ENCODE results near the gene ZNF580. TPM values are rescaled to one million over a fixed set of nuclear protein-coding genes. Genes with fewer than 3 reads are reported as not detected.
A peak's percentile ranks its signal among the peaks of the same experiment; 100 is the strongest.

Gene ZNF580
- total and polyA plus RNA-seq, 10 of the 15 experiments (the other 5 are each of a cell fraction or from before 2014, with no cell fraction given), result 2.3 to 31.8 (median 10.0) TPM

DNA sequence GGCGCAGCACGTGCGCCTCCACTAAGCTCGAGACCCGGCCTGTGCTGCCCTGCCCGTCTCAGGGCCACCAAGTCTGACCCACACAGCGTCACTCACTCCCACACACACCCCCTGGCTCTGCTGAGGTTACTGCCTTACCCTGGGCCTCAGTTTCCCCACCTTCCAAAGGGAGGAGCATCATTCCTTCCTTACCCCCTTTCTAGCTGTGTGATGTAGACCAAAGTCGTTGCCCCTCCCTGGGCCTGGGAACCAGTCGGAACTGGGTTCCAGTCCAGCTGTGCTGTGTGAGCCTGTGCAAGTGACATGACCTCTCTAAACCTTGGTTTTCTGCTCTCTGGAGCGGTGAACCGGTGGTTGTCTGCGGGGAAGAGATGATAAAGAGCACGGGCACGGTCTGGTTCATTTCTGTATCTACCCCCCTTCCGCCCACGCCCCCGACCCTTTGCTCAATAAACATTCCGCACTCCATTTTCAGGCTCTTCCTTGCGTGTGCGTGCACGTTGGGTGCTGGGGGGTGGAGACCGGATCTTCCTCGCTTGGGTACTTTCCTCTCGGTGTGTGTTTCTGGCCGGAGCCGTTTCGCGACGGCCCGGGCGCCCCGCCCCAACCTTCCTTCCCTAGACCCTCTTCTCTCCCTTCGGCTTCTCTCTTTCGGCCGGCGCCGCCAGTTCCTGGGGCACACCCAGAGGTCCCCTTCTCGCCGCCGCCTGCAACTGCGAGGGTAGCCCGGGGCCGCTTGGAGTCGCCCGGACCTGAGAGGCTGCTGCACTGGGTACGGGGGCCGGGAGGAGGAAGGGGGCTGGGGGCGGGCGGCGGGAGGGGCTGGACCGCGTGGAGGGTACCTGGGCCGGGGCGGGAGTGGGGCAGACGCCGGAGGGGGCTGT lies 2.4 kb downstream of the ZNF580 start, which contains the start of gene ZNF581 (continued):
- TF ChIP-seq MYC (IDR thresholded peaks at IDR 0.05; ENCODE audit: insufficient read depth, insufficient read length, insufficient replicate concordance, low read length, severe bottlenecking) (peak; percentile 1), SMAD5 (IDR thresholded peaks at IDR 0.05; ENCODE audit: low read depth) (no peak), PRDM15 (CRISPR knock-in tag; IDR thresholded peaks at IDR 0.05) (no peak), FOS (IDR thresholded peaks at IDR 0.05; ENCODE audit: borderline replicate concordance, extremely low read depth, insufficient read length) (no peak), ZNF217 (IDR thresholded peaks at IDR 0.05) (no peak), RBBP5 (conservative IDR thresholded peaks at IDR 0.05) (no peak), MTA3 (IDR thresholded peaks at IDR 0.05; ENCODE audit: borderline replicate concordance, low read length) (no peak), POLR2A (IDR thresholded peaks at IDR 0.05; ENCODE audit: low read depth, low read length) (peak; percentile 84), RAD21 (IDR thresholded peaks at IDR 0.05; ENCODE audit: insufficient read depth, low read depth, low read length) (no peak), ZNF207 (IDR thresholded peaks at IDR 0.05; ENCODE audit: borderline replicate concordance) (peak; percentile 78; the same call in 1 of the 2 replicates), CHD4 (IDR thresholded peaks at IDR 0.05) (no peak), TBL1XR1 (IDR thresholded peaks at IDR 0.05; ENCODE audit: low read depth, low read length) (peak; percentile 68; the same call in 1 of the 2 replicates), ATF7 (IDR thresholded peaks at IDR 0.05; ENCODE audit: low read depth) (peak; percentile 45), EP300 (IDR thresholded peaks at IDR 0.05; ENCODE audit: borderline replicate concordance in 1 of 2, control insufficient read depth in 1 of 2, low read depth in 2 of 2, low read length in 2 of 2) (0 out of 4 replicates have a peak, but pooled peaks of 1 of the 2 experiments have one; percentile 4), BRCA1 (IDR thresholded peaks at IDR 0.05; ENCODE audit: low read depth, low read length) (no peak), HDGF (IDR thresholded peaks at IDR 0.05) (peak; percentile 65; the same call in 1 of the 2 replicates), NR2C1 (IDR thresholded peaks at IDR 0.05) (peak; percentile 68), KDM1A (IDR thresholded peaks at IDR 0.05; ENCODE audit: borderline replicate concordance) (no peak), POLR2AphosphoS5 (IDR thresholded peaks at IDR 0.05; ENCODE audit: low read length) (peak; percentile 81)
- TF ChIP-seq, protein P1, sequence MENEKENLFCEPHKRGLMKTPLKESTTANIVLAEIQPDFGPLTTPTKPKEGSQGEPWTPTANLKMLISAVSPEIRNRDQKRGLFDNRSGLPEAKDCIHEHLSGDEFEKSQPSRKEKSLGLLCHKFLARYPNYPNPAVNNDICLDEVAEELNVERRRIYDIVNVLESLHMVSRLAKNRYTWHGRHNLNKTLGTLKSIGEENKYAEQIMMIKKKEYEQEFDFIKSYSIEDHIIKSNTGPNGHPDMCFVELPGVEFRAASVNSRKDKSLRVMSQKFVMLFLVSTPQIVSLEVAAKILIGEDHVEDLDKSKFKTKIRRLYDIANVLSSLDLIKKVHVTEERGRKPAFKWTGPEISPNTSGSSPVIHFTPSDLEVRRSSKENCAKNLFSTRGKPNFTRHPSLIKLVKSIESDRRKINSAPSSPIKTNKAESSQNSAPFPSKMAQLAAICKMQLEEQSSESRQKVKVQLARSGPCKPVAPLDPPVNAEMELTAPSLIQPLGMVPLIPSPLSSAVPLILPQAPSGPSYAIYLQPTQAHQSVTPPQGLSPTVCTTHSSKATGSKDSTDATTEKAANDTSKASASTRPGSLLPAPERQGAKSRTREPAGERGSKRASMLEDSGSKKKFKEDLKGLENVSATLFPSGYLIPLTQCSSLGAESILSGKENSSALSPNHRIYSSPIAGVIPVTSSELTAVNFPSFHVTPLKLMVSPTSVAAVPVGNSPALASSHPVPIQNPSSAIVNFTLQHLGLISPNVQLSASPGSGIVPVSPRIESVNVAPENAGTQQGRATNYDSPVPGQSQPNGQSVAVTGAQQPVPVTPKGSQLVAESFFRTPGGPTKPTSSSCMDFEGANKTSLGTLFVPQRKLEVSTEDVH (IDR thresholded peaks at IDR 0.05; ENCODE audit: low read depth, partially characterized antibody), result peak; percentile 83
